Stimulated activated naive CD8-positive, alpha-beta T cell treated with anti-CD3 and anti-CD28 coated beads, Interleukin-15, Interleukin-2, amounts not matched to agents 100 U/mL and 50 U/mL, for 24 hours (primary cell): Measurements from ENCODE around the gene DIP2B.

Experiments used
- ATAC-seq: fragments of 150-1000 bp; cut with Tn5 transposase; one replicate; pipeline ENCODE4 v1.10.0; 2021
- DNase-seq: peaks from one replicate; pipeline ENCODE4 v3.0.0; 2021

The DIP2B gene

DNA sequence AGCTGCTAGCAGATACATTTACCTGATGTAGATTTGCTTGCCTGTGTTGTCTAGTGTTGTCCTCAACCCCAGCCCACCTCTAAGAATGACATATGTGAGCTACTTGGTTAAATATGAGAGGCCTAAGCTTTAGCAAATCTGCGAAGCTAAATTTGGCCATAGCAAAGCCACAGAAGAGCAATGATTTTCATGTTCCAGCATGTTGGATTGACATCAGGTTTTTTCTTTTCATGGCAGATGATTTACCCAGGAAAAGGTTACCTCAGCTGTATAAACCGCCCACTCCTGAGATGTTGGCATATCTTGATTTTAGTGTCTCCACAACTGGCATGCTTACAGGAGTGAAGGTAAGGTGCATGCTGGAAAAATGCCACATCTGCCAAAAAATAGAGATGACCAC is 222.7 kb downstream of the DIP2B start:
- no peak for ATAC-seq

DNA sequence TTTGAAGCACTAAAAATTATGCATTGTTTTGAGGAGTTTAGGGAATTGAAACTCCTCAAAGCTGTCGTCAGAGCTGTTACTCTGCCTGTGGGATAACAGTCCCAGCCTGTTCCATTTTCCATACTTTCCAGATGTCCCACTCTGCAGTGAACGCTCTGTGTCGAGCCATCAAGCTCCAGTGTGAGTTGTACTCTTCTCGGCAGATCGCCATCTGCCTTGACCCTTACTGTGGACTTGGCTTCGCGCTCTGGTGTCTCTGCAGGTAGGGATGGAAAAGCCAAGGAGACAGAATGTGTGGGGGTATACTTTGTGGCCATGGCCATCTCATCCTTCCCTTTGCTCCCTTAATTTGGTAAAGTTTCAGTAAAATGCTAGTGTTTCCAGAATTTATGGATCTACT is 223.6 kb downstream of the DIP2B start:
- DNase-seq (no peak), ATAC-seq (no peak)

More for the DNA sequence above, 222.7 kb downstream of the DIP2B start:
- no peak for DNase-seq

DNA sequence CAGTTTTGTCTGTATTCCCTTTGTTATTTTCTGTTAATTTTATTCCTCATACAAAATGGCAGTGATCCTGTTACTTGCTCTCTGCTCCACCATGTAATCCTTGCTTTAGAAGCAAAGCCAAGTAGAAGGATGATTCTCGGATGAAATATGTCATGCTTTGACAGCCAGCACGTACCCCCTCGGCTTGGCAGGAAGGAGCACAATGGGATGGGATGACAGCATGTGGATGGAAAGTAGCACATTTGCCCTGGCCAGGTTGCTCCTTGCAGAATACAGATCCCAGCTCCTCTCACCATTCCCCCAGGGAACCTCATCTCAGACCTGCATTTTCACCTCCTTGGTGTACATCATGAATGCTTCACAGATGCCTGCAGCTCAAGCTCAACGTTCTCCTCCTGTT is 224.1 kb downstream of the DIP2B start:
- no peak for ATAC-seq

GRCh38 chr12:50732591-50732990 is 227.8 kb downstream of the DIP2B start:
- ATAC-seq: no peak
- no peak for DNase-seq

More for the DNA sequence above, 224.1 kb downstream of the DIP2B start:
- DNase-seq: no peak

DNA sequence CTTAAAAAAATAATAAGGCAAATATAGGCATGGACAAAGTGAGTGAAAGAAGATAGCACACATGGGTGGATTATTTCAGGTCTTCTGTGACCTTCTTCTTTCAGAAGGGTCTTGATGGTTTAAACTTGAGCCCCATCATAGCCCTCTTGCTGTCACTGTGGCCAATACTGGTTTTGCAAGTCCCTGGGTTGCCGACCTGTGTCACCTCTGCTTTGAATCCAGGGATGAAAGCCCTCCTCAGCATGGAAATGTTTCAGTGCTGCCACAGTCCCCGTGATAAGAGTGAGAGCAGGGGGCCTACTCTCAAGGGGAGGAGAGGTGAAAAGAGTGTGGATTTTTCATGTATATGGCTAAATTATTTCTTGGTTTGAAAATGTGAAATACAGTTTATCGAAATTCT is 228.9 kb downstream of the DIP2B start:
- DNase-seq: no peak
- no peak for ATAC-seq

DNA sequence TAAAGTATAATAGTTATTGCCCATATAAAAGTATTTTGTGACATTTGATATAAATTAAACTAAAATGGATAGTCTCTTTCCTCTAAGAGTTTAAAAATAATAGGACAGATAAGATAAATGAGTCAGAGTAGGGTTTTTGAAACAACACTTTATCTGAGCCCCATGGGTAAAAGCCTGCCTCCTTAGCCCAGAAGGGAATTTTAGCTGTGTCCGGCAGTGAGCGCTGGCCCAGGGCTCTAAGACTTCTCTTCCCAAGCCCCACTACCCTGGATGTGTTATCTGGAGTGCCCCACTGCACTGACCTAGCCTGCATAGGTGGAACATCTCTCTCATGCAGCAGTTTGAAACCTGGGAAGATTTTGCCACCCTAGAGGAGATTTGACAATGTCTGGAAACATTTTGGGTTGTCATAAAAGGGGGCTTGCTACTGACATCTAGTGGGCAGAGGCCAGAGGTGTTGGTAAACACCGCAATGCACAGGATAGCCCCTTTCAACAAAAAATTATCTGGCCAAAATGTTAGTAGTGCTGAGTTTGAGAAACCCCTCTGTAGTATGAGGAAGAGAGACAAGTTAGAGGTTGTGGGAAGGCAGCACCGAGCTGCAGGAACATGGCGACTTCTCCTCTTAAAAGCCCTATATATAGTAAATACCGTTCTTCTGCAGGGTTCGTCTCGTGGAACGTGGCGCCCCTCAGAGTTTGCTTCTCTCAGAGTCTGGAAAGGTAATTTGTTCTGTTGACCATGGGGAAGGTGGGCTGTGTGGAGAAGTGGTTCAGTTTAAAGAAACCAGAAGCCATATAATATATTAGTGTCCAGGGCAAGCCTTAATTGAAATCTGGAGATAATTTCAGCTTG is 229.9 kb downstream of the DIP2B start:
- DNase-seq (peak; percentile 12), ATAC-seq (peak; percentile 55)

DNA sequence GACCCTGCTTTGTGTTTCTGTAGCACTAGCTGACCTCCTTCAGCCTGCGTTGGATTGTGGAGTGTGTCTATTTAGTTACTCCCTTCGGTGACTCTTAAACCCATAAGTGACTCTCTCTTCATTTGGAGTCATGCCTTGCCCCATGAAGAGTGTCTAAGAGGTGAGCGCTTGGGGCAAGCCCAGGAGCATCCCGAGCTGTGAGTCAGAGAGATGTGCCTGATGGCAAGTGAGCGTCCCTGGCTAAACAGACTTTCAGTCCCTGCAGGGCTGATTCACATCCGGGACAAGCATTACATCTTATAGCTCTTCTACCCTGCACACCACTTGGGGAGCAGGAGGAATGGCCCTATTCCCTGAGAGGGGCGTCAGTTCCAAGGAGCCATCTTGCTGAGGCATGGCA is 234.8 kb downstream of the DIP2B start:
- ATAC-seq (no peak), DNase-seq (no peak)

DNA sequence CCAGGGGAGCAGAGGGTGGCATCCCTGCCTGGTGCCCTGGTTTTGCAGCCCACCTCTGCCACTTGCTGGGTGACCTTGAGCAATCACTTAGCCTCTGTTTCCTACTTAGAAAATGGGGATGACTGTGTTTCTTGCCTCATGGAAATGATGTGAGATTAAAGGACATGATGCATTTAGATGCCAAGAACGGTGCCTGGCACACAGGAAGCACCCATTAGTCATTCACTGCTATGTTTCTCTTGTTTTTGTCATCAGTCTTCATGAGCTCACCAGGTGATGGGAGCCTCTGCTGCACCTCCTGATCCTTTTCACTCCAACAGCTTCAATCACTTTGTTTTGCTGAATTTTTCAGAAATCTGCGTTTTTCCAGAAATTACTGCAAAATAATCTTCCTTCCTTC is 235.5 kb downstream of the DIP2B start:
- DNase-seq: no peak

GRCh38 chr12:50742776-50743175 is 238.0 kb downstream of the DIP2B start:
- ATAC-seq: no peak
- no peak for DNase-seq

More for the DNA sequence above, 235.5 kb downstream of the DIP2B start:
- no peak for ATAC-seq

DNA sequence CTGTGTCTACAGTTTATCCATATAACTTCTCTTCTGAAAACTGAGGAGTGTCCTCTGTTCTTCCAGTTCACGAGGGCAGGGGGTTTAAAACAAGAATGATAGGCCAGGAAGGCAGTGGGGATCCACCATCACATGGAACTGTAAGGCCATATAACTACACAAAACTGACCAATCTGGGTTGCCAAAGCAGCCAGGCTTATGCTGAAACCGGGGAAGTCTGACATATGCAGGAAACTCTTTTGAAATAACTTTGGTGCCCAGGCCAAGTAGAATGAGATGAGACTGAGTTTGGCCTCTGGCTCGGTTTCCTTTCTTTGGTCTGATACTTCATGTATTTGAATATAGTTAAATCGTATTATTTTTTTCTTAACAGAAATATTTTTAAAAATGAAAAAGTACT is 241.1 kb downstream of the DIP2B start:
- no peak for ATAC-seq

GRCh38 chr12:50746431-50746830 is 241.6 kb downstream of the DIP2B start:
- no peak for ATAC-seq
- no peak for DNase-seq

More for the DNA sequence above, 241.1 kb downstream of the DIP2B start:
- DNase-seq: no peak

GRCh38 chr12:50747817-50748216 is 243.0 kb downstream of the DIP2B start:
- no peak for ATAC-seq

DNA sequence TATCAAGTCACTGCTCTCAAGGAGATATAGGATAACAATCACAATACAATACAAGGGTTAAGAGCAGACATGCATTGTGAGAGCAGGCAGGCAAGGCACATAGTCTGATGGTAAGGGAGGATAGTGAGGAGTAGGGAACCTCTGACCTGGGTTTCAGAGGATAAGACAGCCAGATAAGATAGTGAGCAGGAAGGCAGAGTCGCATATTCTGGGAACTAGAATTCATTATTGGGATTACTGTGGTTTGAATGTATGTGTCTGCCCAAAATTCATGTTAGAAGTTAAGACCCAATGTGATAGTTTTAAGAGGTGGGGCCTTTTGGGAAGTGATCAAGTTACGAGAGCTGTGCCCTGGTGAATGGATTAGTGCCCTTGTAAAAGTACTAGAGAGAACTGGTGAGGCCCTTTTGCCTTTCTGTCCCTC is 244.7 kb downstream of the DIP2B start:
- ATAC-seq: no peak
- DNase-seq: no peak

More at GRCh38 chr12:50747817-50748216, 243.0 kb downstream of the DIP2B start:
- no peak for DNase-seq

GRCh38 chr12:50750366-50750765 is 245.6 kb downstream of the DIP2B start:
- ATAC-seq (no peak), DNase-seq (no peak)

DNA sequence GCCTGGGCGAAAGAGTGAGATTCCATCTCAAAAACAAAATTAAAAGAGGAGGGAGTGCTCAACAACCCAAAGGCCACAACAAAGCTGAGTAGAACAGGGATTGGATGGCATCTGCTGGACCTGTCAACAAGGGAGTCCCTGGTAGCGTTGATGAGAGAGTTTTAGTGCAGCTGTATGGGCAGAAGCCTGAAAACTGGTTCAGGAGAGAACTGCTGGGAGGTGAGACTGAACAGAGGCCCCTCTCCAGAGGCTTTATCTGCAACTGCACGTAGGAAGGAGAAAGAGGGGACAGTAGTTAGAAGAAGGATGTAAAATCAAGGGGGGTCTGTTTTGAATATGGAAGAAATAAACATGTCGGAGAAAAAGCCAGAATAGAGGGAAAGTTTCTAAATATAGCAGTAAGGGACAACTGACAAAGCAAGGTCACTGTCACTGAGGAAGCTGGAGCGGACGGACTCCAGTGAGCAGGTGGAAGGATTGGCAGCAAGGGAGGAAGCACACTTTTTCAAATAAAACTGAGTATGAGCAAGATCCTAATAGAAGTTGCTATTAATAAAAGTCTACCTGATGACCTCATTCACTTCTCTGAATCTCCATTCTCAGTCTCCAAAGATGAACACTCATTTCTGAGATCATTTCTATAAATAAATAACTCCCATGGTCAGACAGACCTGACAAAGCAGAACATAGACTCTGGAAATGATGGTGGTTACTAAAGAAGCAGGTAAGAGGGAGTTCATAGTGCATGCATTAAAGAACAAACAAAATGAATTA is 247.3 kb downstream of the DIP2B start:
- DNase-seq (no peak), ATAC-seq (no peak)

DNA sequence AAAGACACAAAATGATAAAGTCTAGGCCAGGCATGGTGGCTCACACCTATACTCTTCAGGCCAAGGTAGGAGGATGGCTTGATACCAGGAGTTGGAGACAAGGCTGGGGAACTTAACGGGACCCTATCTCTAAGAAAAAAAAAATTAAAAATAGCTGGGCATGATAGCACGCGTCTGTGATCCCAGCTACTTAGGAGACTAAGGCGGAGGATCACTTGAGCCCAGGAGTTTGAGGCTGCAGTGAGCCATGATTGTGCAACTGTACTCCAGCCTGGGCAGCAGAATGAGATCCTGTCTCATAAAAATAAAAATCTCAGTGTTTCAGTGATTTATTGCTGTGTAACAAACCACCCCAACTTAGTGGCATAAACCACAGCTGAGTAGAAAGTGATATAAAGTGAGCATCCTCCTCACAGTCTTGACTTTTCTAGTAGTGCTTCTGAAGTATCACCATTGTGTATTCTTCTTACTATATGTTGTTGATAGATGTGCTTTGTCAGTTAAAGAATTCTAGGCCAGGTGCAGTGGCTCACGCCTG is 248.5 kb downstream of the DIP2B start:
- no peak for DNase-seq
- no peak for ATAC-seq

DNA sequence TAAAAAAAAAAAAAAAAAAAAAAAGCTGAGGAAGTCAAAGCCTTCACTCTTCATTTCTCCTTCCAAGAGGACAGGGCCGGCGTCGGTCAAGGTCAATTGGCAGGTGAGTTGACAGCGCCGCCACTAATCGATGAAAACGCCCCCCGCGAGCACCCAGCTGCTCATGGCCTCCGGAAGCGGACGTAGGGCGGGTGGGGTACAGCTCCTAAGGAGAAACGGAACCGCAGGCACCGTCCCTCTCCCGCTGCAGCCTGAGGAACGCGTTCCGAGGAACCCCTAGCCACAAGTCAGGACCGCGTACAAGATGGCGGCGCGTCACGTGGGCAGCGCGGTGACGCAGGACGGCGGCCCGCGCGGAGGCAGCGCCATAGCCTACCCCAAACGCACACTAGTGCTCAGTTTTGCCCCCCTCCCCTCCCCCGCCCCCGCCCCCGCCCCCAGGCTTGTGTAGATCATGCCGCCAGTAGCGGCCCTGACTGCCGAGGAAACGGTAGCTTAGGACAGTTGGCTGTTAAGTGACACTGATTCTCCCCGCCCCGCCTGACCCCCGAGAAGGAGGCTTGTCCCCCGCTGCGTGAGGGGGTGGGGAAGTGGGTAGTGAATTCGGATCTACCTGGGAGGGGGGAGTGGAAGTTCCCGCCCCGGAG is 259.0 kb downstream of the DIP2B start, which contains the start of gene ATF1:
TSS of gene ATF1 (plus strand) at position 463 of the 647 bp plus-strand sequence. CDS start 16,045 bp downstream, outside the sequence.
- ATAC-seq (peak; percentile 87), DNase-seq (peak; percentile 90)

- DNase-seq: peak; percentile 83
- peak; percentile 64 for ATAC-seq
Measured at GRCh38 chr12:50764286-50765094, 259.7 kb downstream of the DIP2B start.

GRCh38 chr12:50765095-50765911 is 260.5 kb downstream of the DIP2B start:
- peak; percentile 32 for DNase-seq
- no peak for ATAC-seq

DNA sequence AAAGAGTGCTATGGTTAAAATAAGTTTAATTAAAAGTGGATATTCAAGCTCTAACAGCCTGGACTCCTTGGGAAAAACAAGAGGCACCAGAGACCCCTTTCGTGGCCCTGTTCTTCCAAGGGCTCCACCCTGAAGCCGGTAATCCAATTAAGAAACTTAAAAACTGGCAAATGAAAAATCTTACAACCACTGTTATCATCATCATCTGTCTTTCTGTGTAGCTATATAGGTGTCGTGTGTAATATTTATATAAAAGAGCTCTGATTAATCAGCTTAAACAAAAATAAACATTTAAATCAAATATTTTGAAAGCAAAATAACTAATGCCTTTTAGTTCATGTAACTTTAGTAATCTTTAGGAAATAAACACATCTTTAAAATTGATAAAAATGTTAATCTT is 263.6 kb downstream of the DIP2B start:
- ATAC-seq: no peak
- DNase-seq: no peak
